ENCODE measurements around the gene NPW.
A peak's percentile ranks its signal among the peaks of the same experiment; 100 is the strongest.

Gene NPW

GRCh38 chr16:2019518-2019920 lies at the start of gene NPW:
TSS of gene NPW (plus strand) at chr16:2019785.
- DNase-seq (ENCODE audit: low spot score): no peak

GRCh38 chr16:1971796-1972489 lies 47.6 kb upstream of the NPW start, which contains the start of gene TBL3:
TSS of gene TBL3 (plus strand) at chr16:1972053. CDS start at chr16:1972165, 112 bp downstream.
- peak; percentile 96 for DNase-seq (ENCODE audit: low spot score)

- no peak for DNase-seq (ENCODE audit: low spot score)
These were observed 47.1 kb upstream of the NPW start for GRCh38 chr16:1972490-1972877.

GRCh38 chr16:1973461-1974156 lies 46.0 kb upstream of the NPW start:
- no peak for DNase-seq (ENCODE audit: low spot score)

GRCh38 chr16:1974157-1975070 lies 45.2 kb upstream of the NPW start:
- no peak for DNase-seq (ENCODE audit: low spot score)

GRCh38 chr16:1975432-1976215 lies 44.0 kb upstream of the NPW start:
- DNase-seq (ENCODE audit: low spot score): no peak

GRCh38 chr16:1976216-1976520 lies 43.4 kb upstream of the NPW start:
- DNase-seq (ENCODE audit: low spot score): no peak

- no peak for DNase-seq (ENCODE audit: low spot score)
These were observed 42.4 kb upstream of the NPW start for GRCh38 chr16:1976951-1977874.

- DNase-seq (ENCODE audit: low spot score): no peak
These were observed 41.7 kb upstream of the NPW start for GRCh38 chr16:1977875-1978268.

- DNase-seq (ENCODE audit: low spot score): no peak
These were observed 41.0 kb upstream of the NPW start for GRCh38 chr16:1978476-1979120.

- no peak for DNase-seq (ENCODE audit: low spot score)
These were observed 40.1 kb upstream of the NPW start for GRCh38 chr16:1979271-1980029.

- no peak for DNase-seq (ENCODE audit: low spot score)
These were observed 39.4 kb upstream of the NPW start for GRCh38 chr16:1980030-1980769.

- no peak for DNase-seq (ENCODE audit: low spot score)
These were observed 38.9 kb upstream of the NPW start for GRCh38 chr16:1980770-1981087.

GRCh38 chr16:1981398-1981836 lies 38.2 kb upstream of the NPW start, which contains the start of gene NOXO1:
TSS of gene NOXO1 (minus strand) at chr16:1981469. CDS start at chr16:1981179, 290 bp downstream.
- DNase-seq (ENCODE audit: low spot score): no peak

- no peak for DNase-seq (ENCODE audit: low spot score)
These were observed 37.6 kb upstream of the NPW start for GRCh38 chr16:1982013-1982433.

- no peak for DNase-seq (ENCODE audit: low spot score)
These were observed 36.5 kb upstream of the NPW start for GRCh38 chr16:1982991-1983543.

GRCh38 chr16:1983544-1984346 lies 35.8 kb upstream of the NPW start, which contains the start of gene GFER:
TSS of gene GFER (plus strand) at chr16:1984193. CDS start at chr16:1984219, 26 bp downstream.
- DNase-seq (ENCODE audit: low spot score): peak; percentile 63

All from CD4-positive, alpha-beta T cell treated with Interleukin-6 at 100 ng/mL for 8 hours (primary cell).